CD14-positive monocyte (primary cell): ENCODE measurements around the gene CDK18. TPM values are rescaled to one million over a fixed set of nuclear protein-coding genes. Genes with fewer than 3 reads are reported as not detected.

Experiments used
- DNase-seq, 3 donors: peaks; one replicate each; pipeline ENCODE4 v3.0.0-alpha.2; 2011 to 2022
- H2AFZ ChIP-seq: 2 replicates; pipeline ENCODE4 v1.6.0; 2012; ENCODE audit warnings: mild to moderate bottlenecking, low read depth, low read length, inconsistent platforms; ENCODE audit not compliant: insufficient read depth, poor library complexity, severe bottlenecking
- H3K27ac ChIP-seq, 2 donors: 1 replicate in 1 of 2; 2 replicates in 1 of 2; pipeline ENCODE4 v1.5.1; 2012 to 2013; ENCODE audit warnings: low read length in 2 of 2, control low read depth in 1 of 2, inconsistent platforms in 1 of 2, low read depth in 1 of 2, mild to moderate bottlenecking in 1 of 2
- H3K27me3 ChIP-seq, 2 donors: one replicate each; pipeline versions ENCODE4 v1.6.0 to v1.6.1; 2011 to 2013; ENCODE audit warnings: low read length in 2 of 2; ENCODE audit not compliant: control insufficient read depth in 2 of 2, insufficient read depth in 2 of 2
- H3K36me3 ChIP-seq, 2 donors: replicated peaks in 1 of 2; 1 replicate in 1 of 2; 2 replicates in 1 of 2; pipeline versions ENCODE4 v1.5.1 to v1.6.1; 2012 to 2013; ENCODE audit warnings: low read length in 2 of 2, control low read depth in 1 of 2, inconsistent platforms in 1 of 2, mild to moderate bottlenecking in 1 of 2; ENCODE audit not compliant: insufficient read depth in 2 of 2, control insufficient read depth in 1 of 2
- H3K4me1 ChIP-seq, 2 donors: 1 replicate in 1 of 2; 2 replicates in 1 of 2; pipeline versions ENCODE4 v1.5.1 to v1.6.1; 2012 to 2013; ENCODE audit warnings: low read length in 2 of 2, control low read depth in 1 of 2, inconsistent platforms in 1 of 2, mild to moderate bottlenecking in 1 of 2, moderate library complexity in 1 of 2; ENCODE audit not compliant: insufficient read depth in 2 of 2, control insufficient read depth in 1 of 2
- H3K4me2 ChIP-seq: replicated peaks from 2 replicates; pipeline ENCODE3; 2012; ENCODE audit warnings: low read length, moderate library complexity, mild to moderate bottlenecking; ENCODE audit not compliant: poor library complexity, severe bottlenecking; ENCODE audit errors: extremely low read depth
- H3K4me3 ChIP-seq, 3 experiments: fragments of 200-600 bp in 1 of 3; sonication (generic) in 1 of 3; replicated peaks in 1 of 3; 1 replicate in 2 of 3; 2 replicates in 1 of 3; pipeline ENCODE4 v1.5.1; 2011 to 2013; ENCODE audit warnings: low read length in 3 of 3, mild to moderate bottlenecking in 3 of 3, control low read depth in 2 of 3, low read depth in 2 of 3, inconsistent platforms in 1 of 3, moderate library complexity in 1 of 3
- H3K79me2 ChIP-seq: 2 replicates; pipeline ENCODE4 v1.6.0; 2012; ENCODE audit warnings: mild to moderate bottlenecking, control low read depth, inconsistent platforms, low read length, moderate library complexity; ENCODE audit not compliant: insufficient read depth
- H3K9ac ChIP-seq: 2 replicates; pipeline ENCODE4 v1.6.0; 2017; ENCODE audit warnings: low read length, mild to moderate bottlenecking; ENCODE audit not compliant: insufficient read depth, poor library complexity, severe bottlenecking
- H3K9me3 ChIP-seq, 2 donors: replicated peaks in 1 of 2; 1 replicate in 1 of 2; 2 replicates in 1 of 2; pipeline versions ENCODE4 v1.5.1 to v1.6.1; 2012 to 2013; ENCODE audit warnings: low read length in 2 of 2, control low read depth in 1 of 2; ENCODE audit not compliant: control insufficient read depth in 1 of 2, insufficient read depth in 1 of 2
- H4K20me1 ChIP-seq: 2 replicates; pipeline ENCODE4 v1.6.0; 2012; ENCODE audit warnings: mild to moderate bottlenecking, low read length, control low read depth, moderate library complexity; ENCODE audit not compliant: insufficient read depth
- H3K27ac Mint-ChIP-seq, 7 donors: one replicate each; pipeline ENCODE4 v1.8.0; 2020; ENCODE audit warnings: mild to moderate bottlenecking in 7 of 7, mixed read lengths in 7 of 7, moderate library complexity in 6 of 7, inconsistent platforms in 2 of 7
- H3K27me3 Mint-ChIP-seq, 3 donors: one replicate each; pipeline ENCODE4 v1.8.0; 2021 to 2022; ENCODE audit warnings: low read depth in 3 of 3, mild to moderate bottlenecking in 3 of 3, mixed read lengths in 3 of 3, moderate library complexity in 3 of 3, inconsistent platforms in 1 of 3
- H3K36me3 Mint-ChIP-seq, 2 donors: one replicate each; pipeline ENCODE4 v1.8.0; 2020; ENCODE audit warnings: mixed read lengths in 2 of 2, inconsistent platforms in 1 of 2, mild to moderate bottlenecking in 1 of 2
- H3K4me1 Mint-ChIP-seq: one replicate; pipeline ENCODE4 v1.8.0; 2020; ENCODE audit warnings: mild to moderate bottlenecking, mixed read lengths
- H3K4me3 Mint-ChIP-seq, 2 donors: one replicate each; pipeline ENCODE4 v1.8.0; 2020; ENCODE audit warnings: mild to moderate bottlenecking in 2 of 2, mixed read lengths in 2 of 2, moderate library complexity in 1 of 2
- H3K9me3 Mint-ChIP-seq, 7 donors: one replicate each; pipeline ENCODE4 v1.8.0; 2020 to 2022; ENCODE audit warnings: mixed read lengths in 7 of 7, mild to moderate bottlenecking in 6 of 7, moderate library complexity in 6 of 7, inconsistent platforms in 2 of 7
- WGBS: methylation state at CpG from one replicate; pipeline ENCODE4 v1.1.5; 2013; ENCODE audit warnings: missing lambda C conversion rate; ENCODE audit not compliant: insufficient coverage; 5-methylcytosine and 5-hydroxymethylcytosine counted together
- intact Hi-C, 2 donors: fragments of 100-400 bp; cut with micrococcal nuclease; formaldehyde crosslinking; loops; one replicate each; pipeline versions ENCODE4 v1.15.0 to v1.15.1; 2023
- polyA plus RNA-seq, 3 donors: library from polyadenylated mRNA; depleted of rRNA in 1 of 3; unstranded in 2 of 3; stranded (reverse) in 1 of 3; fragments of 300-500 nt in 2 of 3; fragments of >200 nt in 1 of 3; fragmentation: Illumina TruSeq in 2 of 3; gene quantifications; 1 replicate in 2 of 3; 2 replicates in 1 of 3; pipeline ENCODE4 v1.2.3, GENCODE V29; 2012 to 2021
- TF ChIP-seq, protein P1 (sequence below): fragments of 200-600 bp; IDR thresholded peaks from one replicate; pipeline ENCODE4 v1.8.0; 2022; ENCODE audit warnings: antibody characterized with exemption, mild to moderate bottlenecking

The CDK18 gene
- polyA plus RNA-seq, 3 donors: 0.48 to 4.4 (median 0.66) TPM

DNA sequence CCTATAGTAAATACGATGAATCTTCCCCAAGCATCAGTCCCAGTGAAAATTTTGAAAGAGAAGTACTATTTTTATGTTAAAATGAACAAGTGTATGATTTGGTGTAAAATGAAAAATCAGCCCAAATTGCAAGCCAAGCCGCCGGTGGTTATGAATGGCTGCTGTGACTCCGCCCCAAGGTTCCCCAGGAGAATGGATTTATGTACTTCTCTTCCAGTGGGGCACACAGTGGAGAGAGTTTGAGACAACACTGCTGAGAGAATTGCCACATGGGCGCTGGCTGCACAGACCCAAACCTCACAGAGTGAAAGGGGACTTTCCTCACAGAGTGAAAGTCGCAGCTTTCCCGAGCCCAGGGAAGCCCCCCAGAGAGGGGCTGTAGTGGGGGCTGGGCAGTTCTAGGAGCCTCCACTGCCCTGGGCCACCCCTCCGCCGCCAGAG, 24.0 kb downstream of the CDK18 start:
- H3K4me3 Mint-ChIP-seq: no peak overlapping the region
- no peak overlapping the region for H3K4me2 ChIP-seq

DNA sequence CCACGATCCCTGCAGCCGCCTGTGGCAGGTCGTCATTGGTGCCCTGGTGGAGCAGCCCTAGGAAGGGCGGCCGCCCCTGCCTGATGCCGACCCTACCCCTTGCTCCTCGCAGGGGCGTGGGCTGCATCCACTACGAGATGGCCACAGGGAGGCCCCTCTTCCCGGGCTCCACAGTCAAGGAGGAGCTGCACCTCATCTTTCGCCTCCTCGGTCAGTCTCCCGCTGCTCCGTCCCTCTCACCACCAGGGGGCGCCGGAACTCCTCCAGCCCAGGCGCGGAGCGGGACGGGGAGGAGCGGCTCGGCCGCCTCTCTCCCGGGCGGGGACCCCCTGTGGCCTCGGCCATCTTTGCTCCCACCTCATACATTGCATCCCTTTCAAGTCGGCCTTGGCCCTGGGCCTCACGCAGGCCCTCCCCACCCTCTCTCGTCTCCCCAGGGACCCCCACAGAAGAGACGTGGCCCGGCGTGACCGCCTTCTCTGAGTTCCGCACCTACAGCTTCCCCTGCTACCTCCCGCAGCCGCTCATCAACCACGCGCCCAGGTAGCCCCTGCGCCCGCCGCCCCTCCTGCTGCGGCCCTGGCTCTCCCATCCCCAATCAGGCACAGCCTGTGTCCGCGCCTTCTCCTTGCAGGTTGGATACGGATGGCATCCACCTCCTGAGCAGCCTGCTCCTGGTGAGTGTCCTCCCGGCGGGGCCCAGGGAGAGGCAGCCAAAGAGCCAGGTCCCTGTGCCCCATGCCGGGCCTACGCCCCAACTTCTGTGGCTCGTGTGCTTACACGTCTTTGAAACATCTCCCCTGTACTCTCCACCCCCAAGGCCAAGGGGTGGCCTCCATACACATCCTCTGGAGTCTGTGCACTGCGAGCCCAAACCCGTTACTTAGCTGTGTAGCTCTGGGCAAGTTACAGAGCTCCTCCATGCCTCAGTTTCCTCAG, 24.7 kb downstream of the CDK18 start:
- H3K27me3 Mint-ChIP-seq: peaks cover 3 to 12% (median 4%) of the 10 kb centered on the region in 3 donors
- Histone ChIP-seq H2AFZ (peak overlapping the region; percentile 64), H4K20me1 (no peaks in the 10 kb centered on the region), H3K4me3 (peak overlapping the region in 1 of 3 experiments; percentile 30), H3K4me2 (peak overlapping the region; percentile 56), H3K36me3 (no peaks in the 10 kb centered on the region), H3K9ac (no peak overlapping the region), H3K79me2 (no peaks in the 10 kb centered on the region), H3K27me3 (no peaks in the 10 kb centered on the region), H3K4me1 (peaks cover 6 to 9% of the 10 kb centered on the region in 2 donors), H3K27ac (no peak overlapping the region), H3K9me3 (no peaks in the 10 kb centered on the region)
- 59% methylated on average over 39 of the region's 53 CpGs for WGBS
- intact Hi-C loops: loop anchor here (2.0 to 10.0 kb wide), 6 partner anchors 104 to 254 kb away; partner anchors contain the start of gene ELK4 (in 2 of the 2)
- peak overlapping the region; percentile 56 to 60 for H3K4me3 Mint-ChIP-seq
- TF ChIP-seq, protein P1, sequence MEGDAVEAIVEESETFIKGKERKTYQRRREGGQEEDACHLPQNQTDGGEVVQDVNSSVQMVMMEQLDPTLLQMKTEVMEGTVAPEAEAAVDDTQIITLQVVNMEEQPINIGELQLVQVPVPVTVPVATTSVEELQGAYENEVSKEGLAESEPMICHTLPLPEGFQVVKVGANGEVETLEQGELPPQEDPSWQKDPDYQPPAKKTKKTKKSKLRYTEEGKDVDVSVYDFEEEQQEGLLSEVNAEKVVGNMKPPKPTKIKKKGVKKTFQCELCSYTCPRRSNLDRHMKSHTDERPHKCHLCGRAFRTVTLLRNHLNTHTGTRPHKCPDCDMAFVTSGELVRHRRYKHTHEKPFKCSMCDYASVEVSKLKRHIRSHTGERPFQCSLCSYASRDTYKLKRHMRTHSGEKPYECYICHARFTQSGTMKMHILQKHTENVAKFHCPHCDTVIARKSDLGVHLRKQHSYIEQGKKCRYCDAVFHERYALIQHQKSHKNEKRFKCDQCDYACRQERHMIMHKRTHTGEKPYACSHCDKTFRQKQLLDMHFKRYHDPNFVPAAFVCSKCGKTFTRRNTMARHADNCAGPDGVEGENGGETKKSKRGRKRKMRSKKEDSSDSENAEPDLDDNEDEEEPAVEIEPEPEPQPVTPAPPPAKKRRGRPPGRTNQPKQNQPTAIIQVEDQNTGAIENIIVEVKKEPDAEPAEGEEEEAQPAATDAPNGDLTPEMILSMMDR: peak; percentile 96
- H3K36me3 Mint-ChIP-seq: no peaks in the 10 kb centered on the region
- H3K9me3 Mint-ChIP-seq: no peaks in the 10 kb centered on the region
- H3K4me1 Mint-ChIP-seq: peaks cover 4% of the 10 kb centered on the region
- peak; percentile 50 to 65 (median 57) for DNase-seq
- peak overlapping the region in 1 of 7 donors; percentile 18 for H3K27ac Mint-ChIP-seq

More for the DNA sequence above, 24.0 kb downstream of the CDK18 start:
- Histone ChIP-seq H2AFZ (peak overlapping the region; percentile 64), H3K4me3 (no peak overlapping the region), H3K4me1 (peaks cover 6 to 9% of the 10 kb centered on the region in 2 donors), H3K9ac (no peak overlapping the region), H3K79me2 (no peaks in the 10 kb centered on the region), H3K36me3 (no peaks in the 10 kb centered on the region), H4K20me1 (no peaks in the 10 kb centered on the region), H3K27ac (no peak overlapping the region), H3K9me3 (no peaks in the 10 kb centered on the region), H3K27me3 (no peaks in the 10 kb centered on the region)
- intact Hi-C loops: loop anchor here (2.0 to 10.0 kb wide), 6 partner anchors 104 to 254 kb away; partner anchors contain the start of gene ELK4 (in 2 of the 2)
- 92% methylated on average over 5 of the region's 9 CpGs for WGBS
- DNase-seq: no peak
- Mint-ChIP-seq H3K4me1 (peaks cover 4% of the 10 kb centered on the region), H3K9me3 (no peaks in the 10 kb centered on the region), H3K36me3 (no peaks in the 10 kb centered on the region), H3K27ac (no peak overlapping the region), H3K27me3 (peaks cover 3 to 12% (median 4%) of the 10 kb centered on the region in 3 donors)
- TF ChIP-seq, protein P1: no peak
